ENCODE measurements around the gene MRGPRE. TPM values are rescaled to one million over a fixed set of nuclear protein-coding genes. Genes with fewer than 3 reads are reported as not detected.

Gene MRGPRE
- total and polyA plus RNA-seq, 5 donors = 0.11 to 0.43 (median 0.33) TPM; not detected in 1

DNA sequence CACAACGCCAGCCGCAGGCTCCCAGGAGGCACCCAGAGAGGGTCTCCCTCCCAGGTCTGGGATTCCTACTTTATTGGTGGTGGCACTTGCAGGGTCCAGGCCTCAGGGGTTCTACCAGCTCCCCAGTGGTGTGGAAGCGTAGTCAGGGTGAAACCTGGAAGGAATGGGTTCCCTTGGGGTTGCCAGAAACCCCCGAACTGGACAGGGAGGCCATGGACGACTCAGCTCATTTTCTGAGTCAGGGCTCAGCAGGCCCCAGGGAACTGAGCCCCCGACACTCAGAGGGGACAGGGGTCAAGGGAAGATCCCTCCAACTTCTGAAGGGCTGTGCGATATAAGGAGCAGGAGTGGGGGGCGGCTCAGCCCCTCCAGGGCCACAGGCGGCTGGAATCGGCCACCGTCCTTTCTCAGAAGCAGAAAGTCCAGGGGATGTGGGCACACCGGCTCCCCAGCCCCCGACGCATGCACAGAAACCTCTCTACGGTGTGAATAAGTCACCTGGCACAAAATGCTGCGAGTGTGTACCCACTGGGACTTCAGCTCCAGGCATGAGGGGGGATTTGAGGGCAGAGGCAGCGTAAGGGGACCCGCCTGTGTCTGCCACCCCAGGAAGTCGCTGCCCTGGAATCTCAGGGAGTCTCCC lies 38.7 kb downstream of the MRGPRE start:
- H3K27me3 ChIP-seq (ENCODE audit: control insufficient read depth, insufficient read depth) = no peaks in the 10 kb centered on the region
- H3K4me3 ChIP-seq (ENCODE audit: low read length) = no peak overlapping the region
- ATAC-seq (no peak), DNase-seq (no peak)
- no peaks in the 10 kb centered on the region for H3K4me1 ChIP-seq (ENCODE audit: control insufficient read depth, insufficient read depth, low read length)
- intact Hi-C loops (cut with DNase I) = no loop called here
- no peaks in the 10 kb centered on the region for H3K9me3 ChIP-seq (ENCODE audit: control insufficient read depth, low read length)
- 89% methylated on average over 19 of the region's 19 CpGs for WGBS
- H3K27ac ChIP-seq (ENCODE audit: low read length) = no peak overlapping the region

DNA sequence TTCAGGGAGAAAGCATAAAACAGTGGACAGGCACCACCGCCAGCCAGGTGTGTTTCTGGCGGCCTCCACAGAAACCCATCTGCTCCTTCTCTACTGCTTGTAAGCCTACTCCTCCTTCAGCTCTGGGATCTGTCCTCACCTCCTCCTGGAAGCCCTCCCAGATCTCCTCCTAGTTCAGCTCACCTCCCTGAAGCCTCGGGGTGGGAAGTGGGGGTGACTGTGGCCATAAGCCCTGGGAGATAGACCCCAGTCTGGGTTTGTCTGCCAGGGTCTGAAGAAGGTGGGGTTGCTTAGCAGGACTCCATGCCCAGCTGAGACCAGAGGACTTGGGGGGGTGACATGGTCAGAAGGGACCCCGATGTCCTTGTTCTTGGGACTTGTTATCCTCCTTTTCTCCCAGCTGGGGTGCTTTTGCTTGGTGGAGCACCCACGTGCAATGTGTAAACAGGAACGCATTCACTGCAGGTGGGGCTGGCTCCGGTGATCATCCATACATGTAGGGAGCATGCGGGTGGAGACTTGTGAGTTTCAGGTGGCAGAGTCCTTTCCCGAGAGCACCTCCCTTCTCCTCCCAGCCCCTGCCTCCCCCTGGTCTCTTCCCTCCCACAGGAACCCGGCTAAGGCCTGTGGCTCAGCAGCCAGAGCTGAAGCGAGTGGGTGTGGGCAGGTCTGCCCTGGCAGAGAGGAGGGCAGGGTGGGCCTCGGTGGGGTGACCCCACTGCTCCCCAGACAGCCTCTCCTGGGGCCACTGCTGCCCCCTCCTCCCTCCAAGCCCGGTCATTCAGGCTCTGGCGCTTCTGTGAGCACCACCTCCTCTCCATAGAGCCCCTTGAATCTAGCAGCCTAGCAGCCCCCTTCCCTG lies 39.5 kb downstream of the MRGPRE start:
- ATAC-seq (no peak), DNase-seq (no peak)
- Histone ChIP-seq H3K4me1 (ENCODE audit: control insufficient read depth, insufficient read depth, low read length) (no peaks in the 10 kb centered on the region), H3K4me3 (ENCODE audit: low read length) (no peak overlapping the region), H3K27me3 (ENCODE audit: control insufficient read depth, insufficient read depth) (no peaks in the 10 kb centered on the region), H3K9me3 (ENCODE audit: control insufficient read depth, low read length) (no peaks in the 10 kb centered on the region), H3K27ac (ENCODE audit: low read length) (no peak overlapping the region)
- 87% methylated on average over 14 of the region's 14 CpGs for WGBS
- intact Hi-C loops (cut with DNase I) = no loop called here

DNA sequence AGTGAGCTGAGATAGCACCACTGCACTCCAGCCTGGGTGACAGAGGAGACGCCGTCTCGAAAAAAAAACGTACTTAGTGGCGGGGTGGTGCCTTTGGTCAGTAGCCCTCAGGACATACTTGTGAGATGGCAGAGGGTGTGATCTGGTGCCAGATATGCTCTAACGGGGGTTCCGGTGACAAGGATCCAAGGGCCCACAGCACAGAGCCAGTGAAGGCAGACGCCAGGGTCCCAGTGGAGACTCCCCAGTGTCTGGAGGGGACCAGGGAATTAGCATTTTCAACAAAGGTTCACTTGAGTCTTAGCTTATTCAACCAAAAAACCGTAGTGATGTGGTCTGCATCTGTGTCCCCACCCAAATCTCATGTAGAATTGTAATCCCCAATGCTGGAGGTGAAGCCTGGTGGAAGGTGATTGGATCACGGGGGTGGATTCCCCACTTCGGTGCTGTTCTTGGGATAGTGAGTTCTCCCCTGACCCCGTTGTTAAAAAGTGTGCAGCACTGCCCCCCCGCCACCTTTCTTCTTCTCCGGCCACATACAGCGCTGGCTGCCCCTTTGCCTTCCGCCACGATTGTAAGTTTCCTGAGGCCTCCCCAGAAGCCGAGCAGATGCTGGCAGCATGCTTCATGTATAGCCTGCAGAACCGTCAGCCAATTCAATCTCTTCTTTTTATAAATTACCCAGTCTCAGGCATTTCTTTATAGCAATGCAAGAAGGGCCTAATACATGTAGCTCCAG lies 40.5 kb downstream of the MRGPRE start:
- Histone ChIP-seq H3K4me3 (ENCODE audit: low read length) (no peak overlapping the region), H3K4me1 (ENCODE audit: control insufficient read depth, insufficient read depth, low read length) (no peaks in the 10 kb centered on the region), H3K9me3 (ENCODE audit: control insufficient read depth, low read length) (no peaks in the 10 kb centered on the region), H3K27me3 (ENCODE audit: control insufficient read depth, insufficient read depth) (no peaks in the 10 kb centered on the region), H3K27ac (ENCODE audit: low read length) (no peak overlapping the region)
- no peak for ATAC-seq
- DNase-seq = no peak
- 94% methylated on average over 19 of the region's 19 CpGs for WGBS
- intact Hi-C loops (cut with DNase I) = no loop called here

DNA sequence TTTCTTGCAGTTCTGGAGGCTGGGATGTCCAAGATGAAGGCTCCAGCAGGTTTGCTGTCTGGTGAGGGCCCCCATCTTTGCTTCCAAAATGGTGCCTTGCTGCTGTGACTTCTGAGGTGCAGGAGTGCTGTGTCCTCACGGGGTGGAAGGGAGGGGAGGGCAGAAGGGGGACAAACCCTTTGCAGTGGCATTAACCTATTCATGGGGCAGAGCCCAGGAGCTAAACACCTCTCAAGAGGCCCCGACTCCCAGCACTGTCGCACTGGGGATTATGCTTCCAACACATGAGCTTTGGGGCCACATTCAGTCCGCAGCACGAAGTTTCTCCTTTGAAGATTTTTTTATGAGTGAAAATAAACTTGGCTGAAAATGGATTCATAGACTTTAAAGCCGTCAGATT lies 41.6 kb downstream of the MRGPRE start:
- intact Hi-C loops (cut with DNase I) = no loop called here
- Histone ChIP-seq H3K27ac (ENCODE audit: low read length) (no peak overlapping the region), H3K27me3 (ENCODE audit: control insufficient read depth, insufficient read depth) (no peaks in the 10 kb centered on the region), H3K9me3 (ENCODE audit: control insufficient read depth, low read length) (no peaks in the 10 kb centered on the region), H3K4me3 (ENCODE audit: low read length) (no peak overlapping the region), H3K4me1 (ENCODE audit: control insufficient read depth, insufficient read depth, low read length) (no peaks in the 10 kb centered on the region)
- 78% methylated on average over 6 of the region's 6 CpGs for WGBS
- ATAC-seq = no peak
- no peak for DNase-seq

DNA sequence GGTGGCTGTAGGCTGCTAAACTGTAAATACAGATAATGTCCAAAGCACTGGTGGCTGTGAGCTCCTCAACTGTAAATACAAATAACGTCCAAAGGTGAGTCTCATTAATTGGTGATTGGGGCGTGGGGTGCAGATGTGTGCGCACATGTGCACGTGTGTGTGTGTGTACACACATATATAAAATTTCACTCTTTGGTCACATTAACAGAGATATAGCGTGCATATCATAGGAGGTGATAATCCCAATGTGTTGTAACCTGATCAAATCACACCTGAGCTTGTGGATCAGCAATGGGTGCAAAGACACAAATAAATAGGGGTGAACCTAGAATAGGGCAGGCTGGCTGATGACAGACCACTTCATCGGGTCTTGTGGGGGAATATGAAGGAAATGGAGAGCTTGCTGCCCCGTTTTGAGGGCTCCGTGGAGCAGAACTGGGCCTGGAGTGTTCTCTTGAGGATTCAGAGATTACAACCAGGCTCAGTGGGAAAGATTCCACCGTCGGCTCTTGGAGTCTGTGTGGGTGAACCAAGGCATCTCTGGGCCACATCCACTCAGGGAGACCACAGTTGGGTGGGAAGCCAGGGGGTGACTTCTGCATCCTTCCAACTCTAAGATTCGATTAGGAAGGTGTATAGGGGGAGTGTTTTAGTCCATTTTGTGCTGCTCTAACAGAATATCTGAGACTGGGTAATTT lies 42.2 kb downstream of the MRGPRE start:
- no peak overlapping the region for H3K27ac ChIP-seq (ENCODE audit: low read length)
- H3K9me3 ChIP-seq (ENCODE audit: control insufficient read depth, low read length) = no peaks in the 10 kb centered on the region
- no peaks in the 10 kb centered on the region for H3K4me1 ChIP-seq (ENCODE audit: control insufficient read depth, insufficient read depth, low read length)
- H3K27me3 ChIP-seq (ENCODE audit: control insufficient read depth, insufficient read depth) = no peaks in the 10 kb centered on the region
- WGBS = 85% methylated on average over 11 of the region's 11 CpGs
- DNase-seq (no peak), ATAC-seq (no peak)
- H3K4me3 ChIP-seq (ENCODE audit: low read length) = no peak overlapping the region
- intact Hi-C loops (cut with DNase I) = no loop called here

DNA sequence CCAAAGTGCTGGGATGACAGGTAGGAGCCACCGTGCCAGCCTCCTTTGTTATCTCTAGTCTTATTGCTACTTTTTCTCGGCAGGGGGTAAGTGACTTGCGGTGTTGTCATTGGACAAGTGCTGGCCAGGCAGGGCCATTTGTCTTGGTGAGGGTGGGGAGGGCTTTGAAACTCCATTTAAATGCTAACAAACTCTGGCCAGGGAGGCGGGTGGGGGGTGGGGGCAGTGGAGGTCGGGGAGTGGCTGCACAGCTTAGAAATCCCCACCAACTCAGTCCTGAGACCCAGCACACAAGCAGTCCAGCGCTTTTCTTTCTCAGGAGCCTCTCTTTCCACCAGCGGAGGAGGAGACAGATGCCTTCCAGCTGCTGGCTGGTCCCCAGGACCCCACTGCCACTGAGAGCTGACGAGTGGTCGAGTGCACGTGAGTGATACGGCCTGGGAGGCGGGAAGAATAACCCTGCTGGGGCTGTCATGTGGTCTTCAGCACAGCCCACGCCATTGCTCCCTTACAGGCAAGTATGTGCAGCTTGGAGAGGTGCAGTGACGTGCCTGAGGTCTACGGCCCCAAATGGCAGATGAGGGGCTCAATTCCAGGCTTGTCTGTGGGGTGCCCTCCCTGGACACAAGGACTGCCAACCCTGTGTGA lies 42.9 kb downstream of the MRGPRE start:
- WGBS = 37% methylated on average over 15 of the region's 15 CpGs
- Histone ChIP-seq H3K4me1 (ENCODE audit: control insufficient read depth, insufficient read depth, low read length) (no peaks in the 10 kb centered on the region), H3K4me3 (ENCODE audit: low read length) (no peak overlapping the region), H3K27me3 (ENCODE audit: control insufficient read depth, insufficient read depth) (no peaks in the 10 kb centered on the region), H3K27ac (ENCODE audit: low read length) (no peak overlapping the region), H3K9me3 (ENCODE audit: control insufficient read depth, low read length) (no peaks in the 10 kb centered on the region)
- intact Hi-C loops (cut with DNase I) = no loop called here
- no peak for ATAC-seq
- DNase-seq = no peak

DNA sequence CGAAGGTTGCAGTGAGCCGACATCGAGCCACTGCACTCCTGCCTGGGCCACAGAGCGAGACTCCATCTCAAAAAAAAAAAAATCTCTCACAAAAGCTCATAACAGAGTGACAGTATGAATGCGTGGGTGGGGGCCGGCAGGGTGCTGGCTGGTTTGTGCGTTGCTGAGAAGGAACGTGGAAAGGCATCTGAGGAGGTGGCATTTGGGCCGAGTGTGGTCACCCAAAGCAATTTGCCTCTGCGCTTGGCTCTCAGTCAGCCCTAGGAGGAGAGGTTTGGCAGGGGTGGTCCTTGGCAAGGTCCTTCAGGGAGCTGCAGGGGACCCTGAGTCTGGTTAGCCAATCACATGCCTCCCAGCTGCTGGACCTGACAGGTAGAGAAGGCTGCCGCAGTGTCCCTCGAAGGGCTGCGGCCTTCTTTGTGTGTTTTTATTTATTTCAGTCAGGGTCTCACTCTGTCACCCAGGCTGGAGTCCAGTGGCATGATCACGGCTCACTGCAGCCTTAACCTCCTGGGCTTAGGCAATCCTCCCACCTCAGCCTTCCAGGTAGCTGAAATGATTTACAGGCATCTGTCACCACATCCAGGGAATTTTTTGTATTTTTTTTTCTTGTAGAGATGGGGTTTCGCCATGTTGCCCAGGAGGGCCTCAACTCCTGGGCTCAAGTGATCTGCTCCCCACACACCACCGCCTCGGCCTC lies 43.6 kb downstream of the MRGPRE start:
- 78% methylated on average over 17 of the region's 17 CpGs for WGBS
- ATAC-seq = no peak
- H3K4me1 ChIP-seq (ENCODE audit: control insufficient read depth, insufficient read depth, low read length) = no peaks in the 10 kb centered on the region
- DNase-seq = no peak
- H3K9me3 ChIP-seq (ENCODE audit: control insufficient read depth, low read length) = no peaks in the 10 kb centered on the region
- no peak overlapping the region for H3K27ac ChIP-seq (ENCODE audit: low read length)
- H3K27me3 ChIP-seq (ENCODE audit: control insufficient read depth, insufficient read depth) = no peaks in the 10 kb centered on the region
- intact Hi-C loops (cut with DNase I) = no loop called here
- H3K4me3 ChIP-seq (ENCODE audit: low read length) = no peak overlapping the region

DNA sequence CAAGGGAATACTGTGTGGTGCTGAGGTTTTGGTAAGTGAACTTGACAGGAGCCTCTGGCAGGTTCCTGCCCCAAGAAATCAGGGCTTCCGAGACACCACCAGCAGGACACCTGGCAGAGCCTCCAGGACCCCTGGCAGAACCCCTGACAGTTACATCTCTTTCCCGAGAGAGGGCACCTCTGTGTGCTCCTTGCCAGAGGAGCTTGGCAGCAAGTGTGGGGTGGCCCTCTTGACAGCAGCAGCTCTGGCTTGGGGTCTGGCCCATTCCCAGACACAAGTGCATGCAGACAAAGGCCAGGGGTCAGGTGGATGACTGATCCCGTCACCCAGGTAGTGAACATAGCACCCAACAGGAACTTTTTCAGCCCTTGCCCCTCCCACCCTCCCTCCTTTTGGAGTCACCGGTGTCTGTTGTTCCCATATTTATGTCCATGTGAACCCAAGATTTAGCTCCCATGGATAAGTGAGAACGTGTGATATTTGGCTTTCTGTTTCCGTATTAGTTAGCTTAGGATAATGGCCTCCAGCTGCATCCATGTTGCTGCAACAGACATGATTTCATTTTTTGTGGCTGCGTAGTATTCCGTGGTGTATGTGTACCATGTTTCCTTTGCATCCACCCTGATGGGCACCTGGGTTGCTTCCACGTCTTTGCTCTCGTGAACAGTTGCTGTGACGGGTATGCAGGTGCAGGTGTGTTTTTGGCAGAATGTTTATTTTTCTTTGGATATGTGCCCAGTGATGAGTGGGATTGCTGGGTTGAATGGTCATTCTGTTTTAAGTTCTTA lies 45.9 kb downstream of the MRGPRE start:
- DNase-seq = no peak
- no peak for ATAC-seq

DNA sequence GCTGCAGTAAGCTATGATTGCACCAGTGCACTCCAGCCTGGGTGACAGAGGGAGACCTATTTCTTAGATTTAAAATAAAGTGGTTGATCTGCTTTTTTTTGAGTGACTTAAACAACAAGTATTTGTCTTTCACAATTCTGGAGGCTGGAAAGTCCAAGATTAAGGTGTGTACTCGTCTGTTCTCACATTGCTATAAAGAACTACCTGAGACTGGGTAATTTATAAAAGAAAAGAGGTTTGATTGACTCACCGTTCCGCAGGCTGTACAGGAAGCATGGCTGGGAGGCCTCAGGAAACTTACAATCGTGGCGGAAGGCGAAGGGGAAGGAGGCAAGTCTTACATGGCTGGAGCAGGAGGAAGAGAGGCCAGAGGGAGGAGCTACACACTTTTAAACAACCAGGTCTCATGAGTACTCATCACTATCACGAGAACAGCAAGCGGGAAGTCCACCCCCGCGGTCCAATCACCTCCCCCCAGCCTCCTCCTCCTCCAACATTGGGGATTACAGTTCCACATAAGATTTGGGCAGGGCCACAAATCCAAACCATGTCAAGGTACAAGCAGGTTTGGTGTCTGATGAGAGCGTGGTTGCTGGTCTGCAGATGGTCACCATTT lies 47.4 kb downstream of the MRGPRE start:
- H3K27me3 ChIP-seq (ENCODE audit: control insufficient read depth, insufficient read depth) = no peaks in the 10 kb centered on the region
- intact Hi-C loops (cut with DNase I) = no loop called here
- no peak for ATAC-seq
- no peak for DNase-seq
- WGBS = 77% methylated on average over 11 of the region's 11 CpGs
- H3K4me1 ChIP-seq (ENCODE audit: control insufficient read depth, insufficient read depth, low read length) = no peaks in the 10 kb centered on the region
- no peaks in the 10 kb centered on the region for H3K9me3 ChIP-seq (ENCODE audit: control insufficient read depth, low read length)
- H3K4me3 ChIP-seq (ENCODE audit: low read length) = no peak overlapping the region
- no peak overlapping the region for H3K27ac ChIP-seq (ENCODE audit: low read length)

More for the DNA sequence above, 45.9 kb downstream of the MRGPRE start:
- no peaks in the 10 kb centered on the region for H3K4me1 ChIP-seq (ENCODE audit: control insufficient read depth, insufficient read depth, low read length)
- no peak overlapping the region for H3K4me3 ChIP-seq (ENCODE audit: low read length)
- intact Hi-C loops (cut with DNase I) = no loop called here
- no peaks in the 10 kb centered on the region for H3K9me3 ChIP-seq (ENCODE audit: control insufficient read depth, low read length)
- H3K27me3 ChIP-seq (ENCODE audit: control insufficient read depth, insufficient read depth) = no peaks in the 10 kb centered on the region
- no peak overlapping the region for H3K27ac ChIP-seq (ENCODE audit: low read length)
- WGBS = 86% methylated on average over 11 of the region's 11 CpGs

Data from right cardiac atrium (tissue), 5 donors.